Activated T-helper 17 cell treated with anti-CD3 and anti-CD28 coated beads, Interleukin-2, amount 50 U/mL, for 72 hours (primary cell): Measurements from ENCODE around the gene HDAC9. TPM values are rescaled to one million over a fixed set of nuclear protein-coding genes. Genes with fewer than 3 reads are reported as not detected.
"Not testable (repeated sequence)": the region's sequence is repeated elsewhere in the genome, so short reads cannot be mapped to it uniquely, and the experiment has no call there.

Experiments
- ATAC-seq: fragments of 150-1000 bp; cut with Tn5 transposase; replicated peaks from 2 replicates; pipeline ENCODE4 v1.10.0; 2021; ENCODE audit warnings: mild to moderate bottlenecking, moderate library complexity
- H3K27ac Mint-ChIP-seq: one replicate; pipeline ENCODE4 v1.8.0; 2022; ENCODE audit warnings: mixed read lengths
- H3K27me3 Mint-ChIP-seq: one replicate; pipeline ENCODE4 v1.8.0; 2022; ENCODE audit warnings: mixed read lengths
- H3K36me3 Mint-ChIP-seq: one replicate; pipeline ENCODE4 v1.8.0; 2022; ENCODE audit warnings: low read depth, mild to moderate bottlenecking, mixed read lengths
- H3K4me1 Mint-ChIP-seq: one replicate; pipeline ENCODE4 v1.8.0; 2022; ENCODE audit warnings: mixed read lengths
- H3K4me3 Mint-ChIP-seq: one replicate; pipeline ENCODE4 v1.8.0; 2022; ENCODE audit warnings: mild to moderate bottlenecking, mixed read lengths
- H3K9me3 Mint-ChIP-seq: one replicate; pipeline ENCODE4 v1.8.0; 2022; ENCODE audit warnings: mixed read lengths
- total RNA-seq, 2 donors: library from RNA; stranded (reverse); gene quantifications; one replicate each; pipeline ENCODE4 v1.2.3, GENCODE V29; 2022

HDAC9 gene
- total RNA-seq, 2 donors from 2014 or later, result 1.4 to 4.0 TPM

DNA sequence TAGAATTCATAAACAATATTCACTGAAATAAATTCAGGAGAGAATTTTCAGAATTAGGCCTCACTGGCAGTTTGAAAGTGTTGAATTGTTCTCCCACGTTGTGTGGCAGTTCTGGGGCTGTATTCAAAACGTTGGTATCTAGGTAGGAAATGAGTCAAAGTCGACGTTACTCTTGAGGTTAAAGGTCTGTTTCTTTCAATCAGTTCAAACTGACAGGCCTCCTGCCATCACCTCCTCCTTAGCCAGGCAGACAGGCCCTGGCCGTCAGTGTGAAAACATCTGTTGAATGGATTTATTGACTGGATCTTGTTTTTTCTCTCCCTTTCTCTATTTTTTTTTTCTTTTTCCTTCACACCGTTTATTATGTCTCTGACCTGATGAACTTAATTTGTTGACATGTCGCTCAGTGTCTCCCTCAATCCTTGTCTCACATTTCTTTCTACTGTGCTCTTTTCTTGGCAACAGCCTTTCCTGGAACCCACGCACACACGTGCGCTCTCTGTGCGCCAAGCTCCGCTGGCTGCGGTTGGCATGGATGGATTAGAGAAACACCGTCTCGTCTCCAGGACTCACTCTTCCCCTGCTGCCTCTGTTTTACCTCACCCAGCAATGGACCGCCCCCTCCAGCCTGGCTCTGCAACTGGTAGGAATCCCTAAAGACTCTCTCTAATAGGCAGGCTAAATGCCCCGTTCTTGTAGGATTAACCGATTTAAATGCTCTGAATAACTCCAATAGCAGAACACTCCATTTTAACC lies 231.7 kb downstream of the HDAC9 start:
- H3K9me3 Mint-ChIP-seq, result no peaks in the 10 kb centered on the region
- H3K36me3 Mint-ChIP-seq, result no peaks in the 10 kb centered on the region
- H3K27me3 Mint-ChIP-seq, result no peaks in the 10 kb centered on the region
- ATAC-seq, result no peak
- no peak overlapping the region for H3K27ac Mint-ChIP-seq
- no peak overlapping the region for H3K4me3 Mint-ChIP-seq
- H3K4me1 Mint-ChIP-seq, result no peaks in the 10 kb centered on the region

GRCh38 chr7:18736012-18736411 lies 240.5 kb downstream of the HDAC9 start:
- not testable (repeated sequence) for H3K27ac Mint-ChIP-seq, ATAC-seq, H3K4me3 Mint-ChIP-seq, H3K9me3 Mint-ChIP-seq, H3K36me3 Mint-ChIP-seq, H3K27me3 Mint-ChIP-seq, H3K4me1 Mint-ChIP-seq

- H3K36me3 Mint-ChIP-seq, result no peaks in the 10 kb centered on the region
- peak; percentile 31 for ATAC-seq
- H3K27me3 Mint-ChIP-seq, result no peaks in the 10 kb centered on the region
- H3K9me3 Mint-ChIP-seq, result peaks cover 12% of the 10 kb centered on the region
- H3K4me1 Mint-ChIP-seq, result no peaks in the 10 kb centered on the region
- H3K4me3 Mint-ChIP-seq, result no peak overlapping the region
- no peak overlapping the region for H3K27ac Mint-ChIP-seq
Observed at GRCh38 chr7:18740579-18740988, 245.0 kb downstream of the HDAC9 start.

DNA sequence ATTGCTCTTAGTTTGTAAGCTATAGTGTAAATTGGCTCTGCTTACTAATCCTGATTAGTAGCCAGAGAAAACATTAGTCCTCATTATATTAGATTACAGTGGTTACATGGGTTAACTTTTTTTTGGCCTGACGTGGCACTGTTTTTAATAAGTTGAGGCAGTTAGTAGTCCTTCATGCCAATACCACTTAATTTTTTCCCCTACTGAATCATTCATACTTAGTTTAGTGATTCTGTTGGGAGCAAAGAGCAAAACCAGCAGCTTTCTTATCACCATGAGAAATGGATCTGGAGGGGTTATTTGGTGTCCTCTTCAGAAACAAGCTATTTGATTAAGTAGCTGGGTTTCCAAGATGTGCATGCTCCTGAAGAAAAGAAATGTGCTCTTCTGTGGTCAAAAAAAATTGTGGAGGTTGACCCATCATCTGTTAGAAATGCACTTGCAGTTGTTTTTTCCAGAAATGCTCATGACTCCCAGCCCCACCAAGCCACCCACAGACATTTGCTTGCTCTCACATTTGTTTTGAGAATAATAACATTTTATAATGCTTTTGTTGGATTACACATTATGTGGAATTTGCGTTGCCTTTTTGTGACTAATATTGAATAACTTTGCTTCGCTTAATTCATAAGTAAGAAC lies 258.5 kb downstream of the HDAC9 start:
- H3K27me3 Mint-ChIP-seq, result no peaks in the 10 kb centered on the region
- H3K4me1 Mint-ChIP-seq, result no peaks in the 10 kb centered on the region
- no peak overlapping the region for H3K27ac Mint-ChIP-seq
- no peaks in the 10 kb centered on the region for H3K36me3 Mint-ChIP-seq
- no peak for ATAC-seq
- H3K4me3 Mint-ChIP-seq, result no peak overlapping the region
- H3K9me3 Mint-ChIP-seq, result no peaks in the 10 kb centered on the region

DNA sequence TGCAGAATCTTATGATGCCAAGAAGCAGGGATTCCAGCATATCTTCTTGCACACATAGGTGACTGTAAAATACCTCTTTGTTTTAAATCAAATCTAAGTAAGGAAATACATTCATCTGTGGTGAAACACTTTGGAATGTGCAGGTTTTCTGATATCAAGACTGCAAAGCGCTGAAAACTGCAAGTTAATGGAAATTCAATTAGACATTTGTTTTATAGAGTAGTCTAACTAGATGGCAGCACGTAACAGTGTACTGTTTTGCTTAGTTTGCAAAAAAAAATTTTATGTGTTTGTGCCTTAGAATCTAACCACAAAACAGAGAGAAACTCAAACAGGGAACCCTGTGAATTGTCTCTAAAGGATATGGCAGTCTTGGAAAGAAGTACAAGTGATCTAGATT lies 259.2 kb downstream of the HDAC9 start:
- no peak overlapping the region for H3K4me3 Mint-ChIP-seq
- no peaks in the 10 kb centered on the region for H3K4me1 Mint-ChIP-seq
- no peaks in the 10 kb centered on the region for H3K9me3 Mint-ChIP-seq
- no peaks in the 10 kb centered on the region for H3K27me3 Mint-ChIP-seq
- no peak overlapping the region for H3K27ac Mint-ChIP-seq
- H3K36me3 Mint-ChIP-seq, result no peaks in the 10 kb centered on the region
- no peak for ATAC-seq

DNA sequence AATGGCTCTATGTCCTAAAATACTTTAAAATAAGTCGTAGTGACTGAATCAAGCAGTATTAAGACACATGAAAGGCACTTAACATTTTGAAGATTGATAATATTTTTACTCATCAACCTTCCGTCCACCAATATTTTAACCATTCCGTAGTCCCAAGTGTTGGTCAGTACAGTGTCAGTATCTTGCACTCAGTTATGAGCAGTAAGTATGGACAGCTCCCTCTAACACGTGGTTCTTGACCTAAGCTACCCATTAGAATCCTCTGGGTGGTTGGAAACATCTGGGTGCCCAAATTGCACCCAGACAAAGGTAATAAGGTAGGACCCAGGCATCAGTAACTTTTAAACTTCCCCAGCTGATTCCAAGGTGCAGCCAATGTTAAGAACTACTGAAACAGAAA lies 260.2 kb downstream of the HDAC9 start:
- no peaks in the 10 kb centered on the region for H3K4me1 Mint-ChIP-seq
- no peaks in the 10 kb centered on the region for H3K9me3 Mint-ChIP-seq
- no peak overlapping the region for H3K27ac Mint-ChIP-seq
- no peaks in the 10 kb centered on the region for H3K36me3 Mint-ChIP-seq
- no peak overlapping the region for H3K4me3 Mint-ChIP-seq
- no peaks in the 10 kb centered on the region for H3K27me3 Mint-ChIP-seq
- no peak for ATAC-seq

GRCh38 chr7:18756378-18757050 lies 261.0 kb downstream of the HDAC9 start:
- Mint-ChIP-seq H3K36me3 (no peaks in the 10 kb centered on the region), H3K9me3 (no peaks in the 10 kb centered on the region), H3K27me3 (no peaks in the 10 kb centered on the region), H3K27ac (no peak overlapping the region), H3K4me1 (no peaks in the 10 kb centered on the region), H3K4me3 (no peak overlapping the region)
- ATAC-seq, result no peak

DNA sequence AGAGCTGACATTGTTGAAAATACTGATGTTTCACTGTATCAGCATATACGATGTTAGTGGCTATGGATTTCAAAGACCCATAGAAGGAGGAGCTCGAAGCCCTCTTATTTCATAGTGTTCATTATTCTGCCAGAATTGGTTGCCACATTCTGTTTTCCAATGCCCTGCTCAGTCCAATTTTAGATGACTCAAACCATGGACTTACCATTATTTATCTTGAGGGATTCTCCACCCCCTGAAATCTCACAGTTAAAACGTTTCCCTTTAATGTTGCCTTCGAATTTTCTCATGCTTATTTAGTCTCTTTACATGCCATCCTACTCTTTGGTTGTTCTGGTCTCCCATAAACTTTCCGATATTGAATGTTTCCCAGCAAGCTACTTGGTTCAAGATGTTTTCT lies 264.5 kb downstream of the HDAC9 start:
- no peaks in the 10 kb centered on the region for H3K4me1 Mint-ChIP-seq
- H3K36me3 Mint-ChIP-seq, result no peaks in the 10 kb centered on the region
- no peak overlapping the region for H3K4me3 Mint-ChIP-seq
- H3K27ac Mint-ChIP-seq, result no peak overlapping the region
- no peak for ATAC-seq
- no peaks in the 10 kb centered on the region for H3K9me3 Mint-ChIP-seq
- H3K27me3 Mint-ChIP-seq, result no peaks in the 10 kb centered on the region

DNA sequence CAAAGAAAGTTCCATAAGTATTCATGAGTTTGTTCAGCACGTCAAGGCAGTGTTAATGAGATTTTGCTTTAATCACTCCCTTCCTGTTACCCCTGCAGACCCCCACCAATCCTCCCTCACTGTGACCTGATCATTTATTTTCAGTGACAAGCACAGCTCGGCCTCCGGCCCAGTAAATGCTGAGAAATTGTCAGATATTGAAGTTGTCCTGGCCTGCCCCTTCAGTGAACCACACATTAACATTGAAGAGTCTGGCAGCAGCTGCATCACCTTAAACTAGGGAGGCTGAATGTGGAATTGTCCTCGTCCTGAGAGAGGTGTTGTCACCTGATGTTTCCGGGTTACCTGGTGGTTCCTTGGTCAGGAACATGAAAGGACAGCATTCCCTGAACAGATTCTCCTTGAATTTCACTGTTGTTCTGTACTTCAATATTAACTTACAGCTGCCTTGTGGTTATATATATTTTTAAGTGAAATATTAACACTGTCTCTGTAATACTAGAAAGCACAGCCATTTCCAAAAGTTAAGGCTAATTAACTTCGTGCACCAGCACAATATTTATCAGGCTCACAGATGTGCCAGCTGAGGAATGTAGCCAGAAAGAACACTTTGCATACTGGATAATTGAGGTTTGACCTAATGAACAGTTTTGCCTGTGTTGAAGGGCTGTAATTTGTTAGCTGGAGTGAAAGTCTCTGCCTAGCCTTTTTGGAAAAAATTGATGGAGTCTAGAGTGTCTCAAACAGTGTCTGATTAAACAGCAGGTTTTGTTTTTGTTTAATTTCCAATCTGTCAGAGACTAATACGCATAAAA lies 265.3 kb downstream of the HDAC9 start:
- no peaks in the 10 kb centered on the region for H3K36me3 Mint-ChIP-seq
- no peak for ATAC-seq
- no peak overlapping the region for H3K27ac Mint-ChIP-seq
- H3K4me1 Mint-ChIP-seq, result no peaks in the 10 kb centered on the region
- H3K27me3 Mint-ChIP-seq, result no peaks in the 10 kb centered on the region
- H3K9me3 Mint-ChIP-seq, result no peaks in the 10 kb centered on the region
- H3K4me3 Mint-ChIP-seq, result no peak overlapping the region

- Mint-ChIP-seq H3K4me1 (no peaks in the 10 kb centered on the region), H3K9me3 (no peaks in the 10 kb centered on the region), H3K36me3 (no peaks in the 10 kb centered on the region), H3K27me3 (no peaks in the 10 kb centered on the region), H3K4me3 (no peak overlapping the region), H3K27ac (no peak overlapping the region)
- ATAC-seq, result no peak
Observed at GRCh38 chr7:18762189-18762588, 266.6 kb downstream of the HDAC9 start.

DNA sequence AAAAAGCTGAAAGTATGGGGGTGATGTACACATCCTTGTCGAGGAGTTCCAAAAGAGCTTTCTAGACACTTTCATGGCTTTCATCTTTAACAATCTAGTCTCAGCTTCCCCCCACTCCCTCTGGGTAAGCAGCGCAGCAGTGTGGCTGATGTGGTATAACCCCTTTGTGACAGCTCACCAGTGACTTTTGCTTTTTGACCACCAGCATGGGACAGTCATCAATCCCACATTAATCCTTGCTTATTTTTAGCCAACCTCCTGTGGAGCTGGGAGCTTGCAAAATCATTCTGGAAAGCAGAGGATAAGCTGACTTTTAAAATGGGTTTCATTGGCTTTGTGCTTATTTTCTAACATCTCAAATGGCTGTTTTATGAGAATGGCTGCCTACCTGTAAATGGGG lies 272.7 kb downstream of the HDAC9 start:
- Mint-ChIP-seq H3K36me3 (no peaks in the 10 kb centered on the region), H3K9me3 (peaks cover 4% of the 10 kb centered on the region), H3K4me3 (no peak overlapping the region), H3K27me3 (no peaks in the 10 kb centered on the region), H3K27ac (no peak overlapping the region), H3K4me1 (no peaks in the 10 kb centered on the region)
- no peak for ATAC-seq

- H3K4me3 Mint-ChIP-seq, result no peak overlapping the region
- no peak for ATAC-seq
- H3K36me3 Mint-ChIP-seq, result no peaks in the 10 kb centered on the region
- H3K27ac Mint-ChIP-seq, result no peak overlapping the region
- H3K9me3 Mint-ChIP-seq, result peaks cover 4% of the 10 kb centered on the region
- H3K27me3 Mint-ChIP-seq, result no peaks in the 10 kb centered on the region
- H3K4me1 Mint-ChIP-seq, result no peaks in the 10 kb centered on the region
Observed at GRCh38 chr7:18770154-18770811, 274.7 kb downstream of the HDAC9 start.

DNA sequence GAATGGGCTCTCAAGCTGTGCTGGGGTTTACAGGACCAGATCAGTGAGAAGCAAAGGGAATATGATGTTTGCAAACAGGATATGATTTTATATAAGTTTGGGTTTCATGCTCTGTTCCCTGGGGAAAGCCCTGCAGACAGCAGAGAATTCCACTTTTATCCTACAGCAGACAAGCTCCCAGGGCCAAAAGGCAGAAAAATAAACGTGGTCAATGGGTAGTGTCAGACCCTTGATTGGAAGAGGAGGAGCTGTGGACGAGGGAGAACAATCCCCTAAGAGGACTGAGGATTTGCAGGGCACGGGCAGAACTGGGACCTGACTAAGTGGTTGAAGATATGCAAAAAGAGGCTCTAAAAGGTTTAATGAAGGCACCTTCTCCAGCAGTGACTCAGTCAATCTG lies 275.3 kb downstream of the HDAC9 start:
- Mint-ChIP-seq H3K4me1 (no peaks in the 10 kb centered on the region), H3K27ac (no peak overlapping the region), H3K9me3 (peaks cover 4% of the 10 kb centered on the region), H3K36me3 (no peaks in the 10 kb centered on the region), H3K27me3 (no peaks in the 10 kb centered on the region), H3K4me3 (no peak overlapping the region)
- no peak for ATAC-seq
